ENCODE results near the gene SERPINA4.

DNA sequence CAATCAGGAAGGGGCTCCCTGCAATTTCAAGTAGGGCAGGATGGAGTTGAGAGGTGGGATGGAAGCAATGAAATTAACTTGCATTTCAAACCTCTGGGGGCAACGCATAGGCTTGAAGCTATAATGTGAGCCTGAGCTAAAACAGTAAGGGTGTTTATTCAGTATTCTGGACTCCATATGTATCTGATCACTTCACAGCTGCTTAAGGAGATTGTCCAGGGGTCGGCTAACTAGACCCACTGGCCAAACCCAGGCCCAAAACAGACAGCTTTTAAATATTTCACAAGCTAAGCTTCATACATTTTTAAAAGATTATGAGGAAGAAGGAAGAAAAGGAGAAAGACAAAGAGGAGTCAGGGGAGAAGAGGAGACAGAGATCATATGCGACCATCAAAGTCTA lies 44.1 kb downstream of the SERPINA4 start:
- no peak for TF ChIP-seq GATA3 (IDR thresholded peaks at IDR 0.05; ENCODE audit: low read depth, low read length)
- no peak for TF ChIP-seq GATA2 (IDR thresholded peaks at IDR 0.05; ENCODE audit: low read depth, low read length)
